ENCODE measurements around the gene PTTG1IP. TPM values are rescaled to one million over a fixed set of nuclear protein-coding genes. Genes with fewer than 3 reads are reported as not detected.
"Not testable (repeated sequence)": the region's sequence is repeated elsewhere in the genome, so short reads cannot be mapped to it uniquely, and the experiment has no call there.

Gene PTTG1IP
- total RNA-seq, 1 donor from 2014 or later, result 209 TPM

DNA sequence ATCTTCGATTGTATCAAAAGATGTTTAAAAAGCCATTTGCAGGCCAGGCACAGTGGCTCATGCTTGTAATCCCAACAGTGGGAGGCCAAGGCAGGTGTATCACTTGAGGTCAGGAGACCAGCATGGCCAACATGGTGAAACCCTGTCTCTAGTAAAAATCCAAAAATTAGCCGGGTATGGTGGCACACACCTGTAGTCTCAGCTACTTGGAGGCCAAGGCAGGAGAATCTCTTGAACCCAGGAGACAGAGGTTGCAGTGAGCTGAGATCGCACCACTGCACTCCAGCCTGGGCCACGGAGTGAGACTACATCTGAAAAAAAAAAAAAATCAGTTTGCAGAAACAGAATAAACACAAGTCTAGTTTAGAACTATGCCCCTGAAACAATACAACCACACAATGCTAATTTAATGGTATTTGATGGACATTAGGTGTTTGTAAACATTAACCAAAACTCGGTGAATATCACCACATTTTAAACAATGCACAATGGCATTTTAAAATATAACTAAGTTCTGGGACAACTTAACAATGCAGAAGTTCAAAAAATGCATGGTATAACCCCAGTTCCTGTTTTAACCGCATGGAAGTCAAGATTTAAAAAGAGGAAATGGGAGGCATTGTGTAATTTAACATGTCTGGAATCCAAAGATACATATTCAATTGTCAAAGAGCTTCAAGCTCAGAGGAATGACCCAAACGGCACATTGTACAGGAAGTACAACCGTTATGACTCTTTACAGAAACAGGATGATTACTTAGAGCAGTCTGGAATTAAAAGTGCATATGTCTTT, 7.1 kb upstream of the PTTG1IP start:
- Histone ChIP-seq H3K36me3 (no peaks in the 10 kb centered on the region), H3K27ac (peak overlapping the region; percentile 74), H3K4me1 (peaks cover 64% of the 10 kb centered on the region), H3K27me3 (ENCODE audit: low read depth) (no peaks in the 10 kb centered on the region), H3K4me3 (no peak overlapping the region), H3K9me3 (no peaks in the 10 kb centered on the region)
- intact Hi-C loops (cut with DNase I), result no loop called here
- DNase-seq (no peak), ATAC-seq (peak; percentile 43 to 55)
- TF ChIP-seq, protein P1, sequence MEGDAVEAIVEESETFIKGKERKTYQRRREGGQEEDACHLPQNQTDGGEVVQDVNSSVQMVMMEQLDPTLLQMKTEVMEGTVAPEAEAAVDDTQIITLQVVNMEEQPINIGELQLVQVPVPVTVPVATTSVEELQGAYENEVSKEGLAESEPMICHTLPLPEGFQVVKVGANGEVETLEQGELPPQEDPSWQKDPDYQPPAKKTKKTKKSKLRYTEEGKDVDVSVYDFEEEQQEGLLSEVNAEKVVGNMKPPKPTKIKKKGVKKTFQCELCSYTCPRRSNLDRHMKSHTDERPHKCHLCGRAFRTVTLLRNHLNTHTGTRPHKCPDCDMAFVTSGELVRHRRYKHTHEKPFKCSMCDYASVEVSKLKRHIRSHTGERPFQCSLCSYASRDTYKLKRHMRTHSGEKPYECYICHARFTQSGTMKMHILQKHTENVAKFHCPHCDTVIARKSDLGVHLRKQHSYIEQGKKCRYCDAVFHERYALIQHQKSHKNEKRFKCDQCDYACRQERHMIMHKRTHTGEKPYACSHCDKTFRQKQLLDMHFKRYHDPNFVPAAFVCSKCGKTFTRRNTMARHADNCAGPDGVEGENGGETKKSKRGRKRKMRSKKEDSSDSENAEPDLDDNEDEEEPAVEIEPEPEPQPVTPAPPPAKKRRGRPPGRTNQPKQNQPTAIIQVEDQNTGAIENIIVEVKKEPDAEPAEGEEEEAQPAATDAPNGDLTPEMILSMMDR (IDR thresholded peaks at IDR 0.05), result no peak

DNA sequence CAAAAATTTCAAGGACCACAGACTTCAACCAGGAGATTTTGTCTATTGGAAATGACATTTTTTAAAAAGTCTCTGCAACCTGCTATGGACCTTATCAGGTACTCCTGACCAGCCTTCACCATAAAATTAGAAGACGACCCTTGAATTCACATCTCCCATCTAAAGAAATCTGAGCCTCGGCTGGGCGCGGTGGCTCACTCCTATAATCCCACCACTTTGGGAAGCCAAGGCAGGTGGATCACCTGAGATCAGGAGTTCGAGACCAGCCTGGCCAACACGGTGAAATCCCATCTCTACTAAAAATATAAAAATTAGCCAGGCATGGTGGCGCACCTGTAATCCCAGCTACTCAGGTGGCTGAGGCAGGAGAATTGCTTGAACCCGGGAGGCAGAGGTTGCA, 5.7 kb upstream of the PTTG1IP start:
- H3K27me3 ChIP-seq (ENCODE audit: low read depth); intact Hi-C loops (cut with DNase I); H3K36me3 ChIP-seq; DNase-seq; ATAC-seq; H3K4me3 ChIP-seq; H3K9me3 ChIP-seq: not testable (repeated sequence)
- peaks cover 73% of the 10 kb centered on the region for H3K4me1 ChIP-seq
- H3K27ac ChIP-seq, result peak overlapping the region; percentile 74

DNA sequence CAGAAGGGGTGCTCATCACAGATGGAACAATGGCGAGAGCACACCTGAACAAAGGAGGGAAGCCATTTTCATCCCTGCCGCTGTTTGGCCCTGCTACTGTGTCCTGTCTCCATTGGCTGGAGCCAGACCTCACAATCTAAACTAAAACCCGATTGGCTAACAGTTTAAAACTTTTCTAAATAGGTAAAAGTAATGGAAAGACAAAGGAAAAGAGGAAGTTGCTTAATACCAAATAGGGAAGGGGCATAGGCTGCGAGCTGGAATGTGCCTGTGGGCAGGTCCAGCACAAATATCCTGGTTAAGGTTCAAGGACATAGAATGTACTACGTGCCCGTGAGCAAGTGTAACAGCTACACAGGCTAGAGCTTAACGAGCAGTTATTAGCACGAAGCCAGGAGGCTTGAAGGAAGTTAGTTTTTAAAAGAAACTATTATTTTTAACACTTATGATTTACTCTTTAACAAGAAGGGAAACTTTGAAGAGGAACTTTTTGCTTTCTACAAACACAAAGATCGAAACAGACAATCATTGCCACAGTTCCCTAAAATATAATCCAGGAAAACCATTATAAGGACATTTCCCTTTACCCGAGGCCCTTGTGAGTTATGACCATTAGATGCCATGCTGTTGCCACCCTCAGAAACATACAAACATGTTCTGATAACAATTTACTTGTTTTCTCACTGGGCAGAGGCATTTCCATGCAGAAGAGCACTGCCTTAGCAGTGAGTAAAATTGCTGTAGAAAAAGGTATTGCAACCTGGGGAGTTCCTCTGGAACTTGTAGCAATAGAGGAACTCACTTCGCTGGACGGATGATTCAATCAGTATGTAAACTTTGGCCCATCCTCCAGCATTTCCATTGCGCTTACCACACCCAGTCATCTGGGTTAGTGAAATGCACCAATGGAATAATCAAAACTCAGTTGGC, 4.8 kb upstream of the PTTG1IP start:
- ATAC-seq, result no peak
- Histone ChIP-seq H3K36me3 (no peaks in the 10 kb centered on the region), H3K27ac (peak overlapping the region; percentile 74), H3K9me3 (no peaks in the 10 kb centered on the region), H3K4me1 (peaks cover 73% of the 10 kb centered on the region), H3K4me3 (no peak overlapping the region), H3K27me3 (ENCODE audit: low read depth) (no peaks in the 10 kb centered on the region)
- intact Hi-C loops (cut with DNase I), result no loop called here
- TF ChIP-seq, protein P1 (IDR thresholded peaks at IDR 0.05), result no peak
- no peak for DNase-seq

DNA sequence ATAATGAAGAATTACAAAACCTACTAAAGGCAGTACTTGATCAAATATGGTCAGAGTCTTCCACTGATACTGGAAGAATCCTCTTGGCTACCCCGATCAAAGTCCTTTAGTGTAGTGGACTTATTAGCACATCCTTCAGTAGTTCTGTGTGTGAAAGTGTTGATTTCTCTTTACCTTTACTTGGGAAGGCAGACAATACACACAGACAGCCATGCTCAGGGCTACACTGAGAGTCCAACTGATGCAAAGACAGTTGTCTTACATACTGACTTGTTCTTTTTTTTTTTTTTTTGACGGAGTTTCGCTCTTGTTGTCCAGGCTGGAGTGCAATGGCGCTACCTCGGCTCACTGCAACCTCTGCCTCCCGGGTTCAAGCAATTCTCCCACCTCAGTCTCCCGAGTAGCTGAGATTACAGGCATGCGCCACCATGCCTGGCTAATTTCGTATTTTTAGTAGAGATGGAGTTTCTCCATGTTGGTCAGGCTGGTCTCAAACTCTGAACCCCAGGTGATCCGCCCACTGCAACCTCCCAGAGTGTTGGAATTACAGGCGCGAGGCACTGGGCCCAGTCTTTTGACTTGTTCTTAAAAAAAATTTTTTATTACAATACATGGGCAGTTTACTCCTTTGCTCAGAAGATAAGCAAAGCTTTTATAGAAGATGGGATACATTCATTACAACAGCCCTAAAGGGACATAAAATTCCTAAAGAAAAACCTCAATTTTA, 3.5 kb upstream of the PTTG1IP start:
- no peak for ATAC-seq
- no peaks in the 10 kb centered on the region for H3K9me3 ChIP-seq
- no peak for DNase-seq
- peak overlapping the region; percentile 5 for H3K27ac ChIP-seq
- peaks cover 72% of the 10 kb centered on the region for H3K4me1 ChIP-seq
- no peak overlapping the region for H3K4me3 ChIP-seq
- no peaks in the 10 kb centered on the region for H3K27me3 ChIP-seq (ENCODE audit: low read depth)
- TF ChIP-seq, protein P1 (IDR thresholded peaks at IDR 0.05), result no peak
- intact Hi-C loops (cut with DNase I), result no loop called here
- H3K36me3 ChIP-seq, result no peaks in the 10 kb centered on the region

DNA sequence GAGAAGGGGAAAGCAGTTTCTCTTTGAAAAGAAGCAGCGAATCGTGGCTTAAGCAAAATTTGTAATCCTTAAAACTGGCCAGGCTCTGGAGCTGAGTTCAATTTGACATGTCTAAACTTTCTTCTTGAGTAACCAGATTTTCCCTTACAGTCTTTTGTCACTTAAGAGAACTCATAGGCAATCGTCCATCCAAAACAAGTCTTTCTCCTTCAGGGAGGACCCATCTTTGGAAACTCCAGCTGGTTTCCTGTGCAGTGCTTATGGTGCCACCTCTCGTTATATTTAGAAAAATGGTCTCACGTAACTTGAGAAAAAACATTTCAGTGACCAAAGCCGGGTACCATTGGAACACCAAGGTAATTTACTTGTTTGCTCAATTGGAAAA, 1.8 kb upstream of the PTTG1IP start:
- TF ChIP-seq, protein P1 (IDR thresholded peaks at IDR 0.05), result no peak
- DNase-seq (no peak), ATAC-seq (no peak)
- Histone ChIP-seq H3K9me3 (no peaks in the 10 kb centered on the region), H3K27ac (peak overlapping the region; percentile 98), H3K4me3 (peak overlapping the region; percentile 79), H3K27me3 (ENCODE audit: low read depth) (no peaks in the 10 kb centered on the region), H3K36me3 (no peaks in the 10 kb centered on the region), H3K4me1 (peaks cover 72% of the 10 kb centered on the region)
- intact Hi-C loops (cut with DNase I), result no loop called here

Measured in lower lobe of right lung (tissue), 2 donors.